Uterine smooth muscle cell (primary cell): ENCODE data around the gene CPA4. TPM values are rescaled to one million over a fixed set of nuclear protein-coding genes. Genes with fewer than 3 reads are reported as not detected.

Experiments used
- total RNA-seq: library from RNA; depleted of rRNA; stranded (reverse); fragments of >200 nt; gene quantifications from 2 replicates; pipeline ENCODE4 v1.2.3, GENCODE V29; 2014

CPA4 gene
- 0.77 and 8.2 TPM in 2 replicates for total RNA-seq

DNA sequence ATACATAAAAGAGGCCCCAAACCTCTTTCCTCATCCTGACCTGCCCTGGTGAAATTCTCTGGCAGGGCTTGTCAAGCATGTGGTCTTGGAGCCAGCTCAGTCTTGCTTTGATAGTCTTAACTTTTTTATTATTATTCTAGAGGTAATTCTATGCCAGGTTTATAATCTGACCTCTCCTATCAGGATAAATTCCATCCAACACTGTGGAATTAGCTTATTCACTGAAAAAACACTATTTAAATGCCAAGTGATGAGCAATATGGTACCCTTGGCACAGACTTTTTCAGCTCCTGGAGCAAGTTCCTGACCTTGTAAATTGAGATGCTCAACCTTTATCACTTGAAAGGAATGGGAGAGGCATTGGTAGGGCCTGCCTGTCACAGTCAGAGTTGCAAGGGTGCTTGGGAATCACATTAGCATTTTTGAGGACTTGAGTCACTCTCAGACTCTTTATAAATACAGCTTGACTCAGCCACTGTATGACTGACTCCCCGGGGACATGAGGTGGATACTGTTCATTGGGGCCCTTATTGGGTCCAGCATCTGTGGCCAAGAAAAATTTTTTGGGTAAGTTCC lies at the start of gene CPA4:
Gene CPA4, plus strand, starts transcription at position 480 of the 576 bp plus-strand sequence. Its CDS starts 20 bp downstream, at position 500.

DNA sequence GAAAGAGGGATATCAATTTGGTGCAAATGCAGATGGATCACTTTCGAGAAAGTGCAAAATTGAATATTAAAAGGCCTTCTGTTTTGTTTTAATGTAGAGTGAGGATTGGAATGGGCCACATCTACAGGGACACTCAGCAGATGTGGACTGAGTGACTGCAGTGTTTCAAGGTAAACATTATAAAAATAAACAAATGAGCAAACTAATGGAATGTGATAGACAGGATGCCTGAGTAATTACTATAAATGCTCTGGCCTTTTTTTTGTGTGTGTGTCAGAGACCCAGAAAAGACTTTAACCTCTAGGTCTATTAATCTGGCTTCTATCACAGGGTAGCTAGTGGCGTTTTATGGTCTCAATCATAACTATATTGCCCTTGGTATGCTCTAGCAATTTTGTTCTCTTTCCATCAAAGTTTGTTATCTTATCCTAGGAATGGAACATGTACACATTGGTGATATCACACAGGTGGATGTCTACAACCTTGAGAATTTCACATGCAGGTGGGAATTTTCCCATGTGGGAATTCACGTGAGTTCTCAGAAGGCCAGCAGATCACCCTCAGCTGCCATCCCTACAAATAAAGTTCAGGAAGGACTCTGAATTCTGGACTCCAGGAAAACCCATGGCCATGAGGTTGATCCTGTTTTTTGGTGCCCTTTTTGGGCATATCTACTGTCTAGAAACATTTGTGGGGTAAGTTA lies 26.6 kb upstream of the CPA4 start, which contains the start of gene CPA2:
Gene CPA2, plus strand, starts transcription at position 606 of the 703 bp plus-strand sequence. Its CDS starts 19 bp downstream, at position 625.

DNA sequence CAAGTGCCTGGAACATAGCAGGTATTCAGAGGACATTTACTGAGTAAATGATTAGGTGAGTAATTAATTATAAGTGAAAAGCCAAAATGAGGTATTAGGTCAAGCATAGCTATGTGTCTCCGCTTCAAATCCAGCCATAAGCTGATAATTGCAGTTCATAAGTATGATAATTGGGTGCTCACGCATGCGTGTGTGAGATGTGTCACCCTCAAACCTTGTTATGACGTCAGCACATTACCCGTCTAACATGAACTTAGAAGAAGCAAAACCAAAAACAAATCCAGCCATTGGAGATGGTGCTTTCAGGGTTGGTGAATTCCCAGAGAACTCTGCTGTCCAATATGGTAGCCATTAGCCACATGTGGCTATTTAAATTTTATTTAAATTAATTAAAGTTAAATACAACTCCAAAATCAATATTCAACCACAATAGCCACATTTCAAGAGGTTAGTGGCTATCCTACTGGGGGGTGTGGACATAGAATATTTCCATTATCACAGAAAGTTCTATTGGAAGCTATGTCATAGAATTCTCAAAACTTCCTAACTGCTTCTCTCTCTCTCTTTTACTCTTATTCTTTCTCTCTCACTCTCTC lies 51.4 kb downstream of the CPA4 start, which contains the start of gene CPA5:
Gene CPA5, plus strand, starts transcription at position 546 of the 596 bp plus-strand sequence. CDS start 1,670 bp downstream, outside the sequence.

Other genes starting within 250 kb of the CPA4 start
- 18.4 and 19.8 TPM in 2 replicates for gene ZC3HC1, start 241.8 kb upstream of the CPA4 start, total RNA-seq
- gene KLHDC10, start 222.6 kb upstream of the CPA4 start, total RNA-seq = 26.0 and 26.2 TPM in 2 replicates
- 10.0 and 13.5 TPM in 2 replicates for gene TMEM209, start 87.8 kb upstream of the CPA4 start, total RNA-seq
- gene SSMEM1, start 85.3 kb upstream of the CPA4 start, total RNA-seq = not detected in 2 replicates
- not detected in 2 replicates for gene CPA2, start 26.3 kb upstream of the CPA4 start, total RNA-seq
- not detected in 2 replicates for gene CPA5, start 51.7 kb downstream of the CPA4 start, total RNA-seq
- gene CPA1, start 87.3 kb downstream of the CPA4 start, total RNA-seq = not detected in 2 replicates
- 10.2 and 17.2 TPM in 2 replicates for gene CEP41, start 147.9 kb downstream of the CPA4 start, total RNA-seq
- 5.5 and 14.2 TPM in 2 replicates for gene MEST, start 198.9 kb downstream of the CPA4 start, total RNA-seq